Activated T-helper 1 cell treated with anti-CD3 and anti-CD28 coated beads, Interleukin-12 subunit alpha, Interleukin-12 subunit beta, Interleukin-2, Interleukin-4 antibody, amounts not matched to agents 30 ng/mL and 10 ng/mL and 1 ng/mL, durations not matched to agents 14 hours and 24 hours and 36 hours (primary cell): ENCODE results near the gene GMEB2. TPM values are rescaled to one million over a fixed set of nuclear protein-coding genes. Genes with fewer than 3 reads are reported as not detected.
"Not testable (repeated sequence)": the region's sequence is repeated elsewhere in the genome, so short reads cannot be mapped to it uniquely, and the experiment has no call there.

Experiments
- DNase-seq: peaks from one replicate; pipeline ENCODE4 v3.0.0; 2021; ENCODE audit warnings: low spot score
- H3K27ac Mint-ChIP-seq: one replicate; pipeline ENCODE4 v1.8.0; 2021; ENCODE audit warnings: mild to moderate bottlenecking, mixed read lengths
- H3K27me3 Mint-ChIP-seq: one replicate; pipeline ENCODE4 v1.8.0; 2022; ENCODE audit warnings: mild to moderate bottlenecking, moderate library complexity, mixed read lengths; ENCODE audit not compliant: insufficient read depth
- H3K36me3 Mint-ChIP-seq: one replicate; pipeline ENCODE4 v1.8.0; 2021; ENCODE audit warnings: low read depth, mixed read lengths
- H3K4me1 Mint-ChIP-seq: one replicate; pipeline ENCODE4 v1.8.0; 2021; ENCODE audit warnings: low read depth, mixed read lengths
- H3K4me3 Mint-ChIP-seq: one replicate; pipeline ENCODE4 v1.8.0; 2021; ENCODE audit warnings: mild to moderate bottlenecking, moderate library complexity, mixed read lengths
- H3K9me3 Mint-ChIP-seq: one replicate; pipeline ENCODE4 v1.8.0; 2021; ENCODE audit warnings: mixed read lengths
- intact Hi-C: fragments of 100-400 bp; cut with micrococcal nuclease; formaldehyde crosslinking; loops from one replicate; pipeline ENCODE4 v1.15.1; 2024
- total RNA-seq: library from RNA; stranded (reverse); gene quantifications from 2 replicates; pipeline ENCODE4 v1.2.3, GENCODE V29; 2022

The GMEB2 gene
- total RNA-seq: 13.4 and 13.7 TPM in 2 replicates

DNA sequence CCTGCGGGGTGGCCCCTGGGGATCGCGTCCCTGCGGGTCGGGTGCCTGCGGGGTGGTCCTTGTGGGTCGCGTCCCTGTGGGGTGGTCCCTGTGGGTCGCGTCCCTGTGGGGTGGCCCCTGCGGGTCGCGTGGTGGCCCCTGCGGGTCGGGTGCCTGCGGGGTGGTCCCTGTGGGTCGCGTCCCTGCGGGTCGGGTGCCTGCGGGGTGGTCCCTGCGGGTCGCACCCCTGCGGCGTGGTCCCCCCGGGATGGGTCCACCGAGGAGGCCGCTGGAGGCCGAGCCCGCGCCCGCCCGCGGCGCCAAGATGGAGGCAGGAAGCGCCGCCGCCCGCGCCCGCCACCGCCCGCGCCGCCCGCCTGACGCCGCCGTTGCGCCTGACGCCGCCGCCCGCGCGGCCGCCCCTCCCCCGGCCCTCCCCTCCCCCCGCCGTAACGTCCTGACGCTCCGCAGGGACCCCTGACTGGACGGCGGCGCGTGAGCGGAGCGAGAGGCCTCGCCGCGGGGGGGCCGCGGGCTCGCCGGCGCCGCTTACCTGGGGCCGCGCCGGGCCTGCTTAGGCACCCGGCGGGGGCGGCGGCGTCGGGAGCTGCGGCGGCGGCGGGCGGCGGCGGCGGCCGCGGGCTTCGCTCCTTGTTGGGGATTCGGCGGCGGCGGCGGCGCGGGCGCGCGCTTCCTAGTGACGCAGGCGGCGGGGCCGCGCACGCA, at the start of gene GMEB2:
Gene GMEB2 (minus strand): TSS at position 678 of the 705 bp plus-strand sequence. CDS start 7,704 bp downstream, outside the sequence.
- H3K27me3 Mint-ChIP-seq: no peaks in the 10 kb centered on the region
- peak within 1 kb of the TSS; percentile 100 for H3K4me3 Mint-ChIP-seq
- H3K4me1 Mint-ChIP-seq: peaks cover 23% of the 10 kb centered on the region
- H3K36me3 Mint-ChIP-seq: peaks cover 19% of the 10 kb centered on the region
- H3K9me3 Mint-ChIP-seq: no peaks in the 10 kb centered on the region
- H3K27ac Mint-ChIP-seq: peak within 1 kb of the TSS; percentile 98
- intact Hi-C loops: loop anchor here (1.0 to 5.0 kb wide), 9 partner anchors 9 to 436 kb away; partner anchors contain the start of genes PPDPF, TCEA2, TPD52L2 and UCKL1
- DNase-seq: peak; percentile 64

DNA sequence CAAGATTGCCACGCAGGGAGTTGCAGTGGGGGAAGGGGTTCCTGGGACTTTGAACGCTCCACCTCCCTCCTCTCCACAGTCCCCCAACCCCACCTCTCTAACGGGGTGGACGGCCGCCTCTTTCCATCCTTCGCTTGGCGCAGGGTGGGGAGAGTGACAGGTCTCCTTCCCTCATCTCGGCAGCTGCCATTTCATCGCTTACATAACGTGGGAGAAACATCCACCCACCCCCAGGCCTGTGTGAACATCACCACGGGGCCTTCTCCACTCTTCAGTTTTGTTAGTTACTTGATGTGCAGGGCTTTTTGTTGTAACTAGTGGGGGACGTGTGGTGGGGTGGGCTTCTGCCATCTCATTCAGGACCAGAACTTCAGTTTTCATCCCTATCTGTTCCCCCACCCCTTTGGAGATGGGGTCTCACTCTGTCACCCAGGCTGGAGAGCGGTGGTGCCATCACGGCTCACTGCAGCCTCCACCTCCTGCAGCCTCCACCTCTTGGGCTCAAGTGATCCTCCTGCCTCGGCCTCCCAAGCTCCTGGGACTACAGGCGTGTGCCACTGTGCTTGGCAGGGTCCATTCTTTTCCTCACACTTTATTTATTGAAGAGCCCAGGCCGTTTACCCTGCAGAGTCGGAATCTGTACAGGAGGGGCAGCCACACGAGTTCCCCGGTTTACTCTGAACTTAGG, 48.9 kb upstream of the GMEB2 start:
- Mint-ChIP-seq H3K4me1 (no peaks in the 10 kb centered on the region), H3K36me3 (peaks cover 15% of the 10 kb centered on the region), H3K4me3 (no peak overlapping the region), H3K9me3 (no peaks in the 10 kb centered on the region), H3K27me3 (no peaks in the 10 kb centered on the region), H3K27ac (no peak overlapping the region)
- no peak for DNase-seq
- intact Hi-C loops: no loop called here

DNA sequence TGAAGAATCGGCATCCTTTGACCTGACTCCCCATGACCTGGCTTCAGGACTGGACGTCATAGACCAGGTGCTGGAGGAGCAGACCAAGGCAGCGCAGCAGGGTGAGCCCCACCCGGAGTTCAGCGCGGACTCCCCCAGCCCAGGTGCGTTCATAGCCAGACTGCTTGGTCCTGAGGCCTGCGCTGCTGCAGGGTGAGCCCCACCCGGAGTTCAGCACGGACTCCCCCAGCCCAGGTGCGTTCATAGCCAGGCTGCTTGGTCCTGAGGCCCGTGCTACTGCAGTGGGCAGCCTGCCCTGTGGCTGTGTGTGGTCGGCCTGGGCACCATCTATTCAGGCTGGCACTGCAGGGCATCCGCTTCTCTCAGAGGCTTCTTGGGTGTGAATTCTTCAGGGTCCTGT, 47.0 kb upstream of the GMEB2 start:
- H3K4me1 Mint-ChIP-seq: no peaks in the 10 kb centered on the region
- peaks cover 20% of the 10 kb centered on the region for H3K36me3 Mint-ChIP-seq
- no peak overlapping the region for H3K27ac Mint-ChIP-seq
- intact Hi-C loops: no loop called here
- H3K4me3 Mint-ChIP-seq: no peak overlapping the region
- H3K9me3 Mint-ChIP-seq: no peaks in the 10 kb centered on the region
- DNase-seq: no peak
- no peaks in the 10 kb centered on the region for H3K27me3 Mint-ChIP-seq

DNA sequence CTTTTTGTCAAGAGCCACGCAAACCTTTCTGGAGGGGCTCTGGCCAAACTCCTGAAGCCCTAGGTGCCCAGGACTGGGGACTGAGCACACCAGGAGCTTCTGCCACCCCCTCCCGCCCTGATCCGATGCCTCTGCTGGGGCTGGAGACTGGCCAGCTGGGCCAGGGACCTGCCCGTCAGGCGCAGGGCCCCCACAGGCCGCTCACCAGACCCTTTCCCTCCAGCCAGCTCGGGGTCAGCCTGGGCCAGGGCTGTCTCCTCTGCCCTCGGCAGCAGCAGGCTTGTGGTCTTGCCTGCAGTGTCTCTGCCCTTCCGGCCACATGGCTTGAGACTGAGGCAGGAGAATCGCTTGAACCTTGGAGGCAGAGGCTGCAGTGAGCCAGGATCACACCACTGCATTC, 45.8 kb upstream of the GMEB2 start:
- intact Hi-C loops: no loop called here
- H3K36me3 Mint-ChIP-seq: peaks cover 20% of the 10 kb centered on the region
- no peak for DNase-seq
- no peaks in the 10 kb centered on the region for H3K4me1 Mint-ChIP-seq
- no peak overlapping the region for H3K4me3 Mint-ChIP-seq
- H3K27ac Mint-ChIP-seq: no peak overlapping the region
- no peaks in the 10 kb centered on the region for H3K27me3 Mint-ChIP-seq
- H3K9me3 Mint-ChIP-seq: no peaks in the 10 kb centered on the region

- not testable (repeated sequence) for H3K4me1 Mint-ChIP-seq
These were observed 44.8 kb upstream of the GMEB2 start for GRCh38 chr20:63671695-63672094.

GRCh38 chr20:63668351-63668750, 41.5 kb upstream of the GMEB2 start:
- H3K27ac Mint-ChIP-seq: no peak overlapping the region
- no peaks in the 10 kb centered on the region for H3K4me1 Mint-ChIP-seq
- peaks cover 13% of the 10 kb centered on the region for H3K36me3 Mint-ChIP-seq
- H3K4me3 Mint-ChIP-seq: no peak overlapping the region
- H3K9me3 Mint-ChIP-seq: no peaks in the 10 kb centered on the region
- DNase-seq: no peak
- H3K27me3 Mint-ChIP-seq: no peaks in the 10 kb centered on the region
- intact Hi-C loops: no loop called here

More at GRCh38 chr20:63671695-63672094, 44.8 kb upstream of the GMEB2 start:
- intact Hi-C loops, H3K27ac Mint-ChIP-seq, DNase-seq, H3K27me3 Mint-ChIP-seq, H3K9me3 Mint-ChIP-seq, H3K4me3 Mint-ChIP-seq: not testable (repeated sequence)
- H3K36me3 Mint-ChIP-seq: peaks cover 18% of the 10 kb centered on the region

- Mint-ChIP-seq H3K36me3 (peaks cover 13% of the 10 kb centered on the region), H3K9me3 (no peaks in the 10 kb centered on the region), H3K27ac (no peak overlapping the region), H3K4me1 (no peaks in the 10 kb centered on the region), H3K27me3 (no peaks in the 10 kb centered on the region), H3K4me3 (no peak overlapping the region)
- DNase-seq: no peak
- intact Hi-C loops: no loop called here
These were observed 41.0 kb upstream of the GMEB2 start for GRCh38 chr20:63667858-63668257.

GRCh38 chr20:63665708-63666107, 38.8 kb upstream of the GMEB2 start:
- no peaks in the 10 kb centered on the region for H3K9me3 Mint-ChIP-seq
- no peaks in the 10 kb centered on the region for H3K27me3 Mint-ChIP-seq
- H3K4me1 Mint-ChIP-seq: no peaks in the 10 kb centered on the region
- peaks cover 16% of the 10 kb centered on the region for H3K36me3 Mint-ChIP-seq
- DNase-seq: no peak
- no peak overlapping the region for H3K27ac Mint-ChIP-seq
- intact Hi-C loops: no loop called here
- H3K4me3 Mint-ChIP-seq: no peak overlapping the region

DNA sequence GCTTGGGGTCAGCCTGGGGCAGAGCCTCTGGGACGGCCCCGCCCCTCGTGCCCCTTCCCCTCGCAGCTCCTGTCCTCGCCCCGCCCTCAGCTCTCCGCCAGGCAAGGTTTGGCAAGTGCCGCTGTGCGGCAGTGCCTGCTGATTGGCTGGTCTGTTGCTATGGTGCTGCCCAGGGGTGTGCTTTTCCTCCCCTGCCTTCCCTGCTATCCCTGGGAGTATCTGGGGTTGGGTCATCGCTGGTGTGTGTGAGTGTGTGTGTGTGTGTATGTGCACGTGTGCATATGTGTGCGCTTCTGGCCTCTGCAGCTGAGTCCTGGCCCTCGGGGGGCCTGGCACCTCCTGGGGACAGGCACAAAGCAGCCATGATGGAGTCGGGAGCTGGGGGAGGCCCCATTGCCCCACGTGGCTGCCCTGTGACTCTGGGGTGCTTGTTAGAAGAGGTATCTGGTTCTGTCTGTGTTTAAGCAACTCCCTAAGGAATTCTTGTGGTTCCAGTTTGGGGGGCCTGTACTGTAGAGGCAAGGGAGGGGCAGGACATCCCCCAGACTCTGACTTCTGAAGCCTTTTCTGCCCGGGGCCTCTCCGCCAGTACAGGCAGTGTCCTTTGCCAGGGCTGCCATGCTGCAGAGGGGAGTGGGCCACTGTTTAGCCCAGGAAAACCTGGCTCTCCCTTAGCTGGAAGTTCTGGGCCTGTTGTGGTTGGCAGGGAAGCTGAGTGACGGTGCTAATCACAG, 38.1 kb upstream of the GMEB2 start:
- Mint-ChIP-seq H3K4me3 (no peak overlapping the region), H3K36me3 (peaks cover 12% of the 10 kb centered on the region), H3K27ac (no peak overlapping the region), H3K9me3 (no peaks in the 10 kb centered on the region), H3K4me1 (peaks cover 6% of the 10 kb centered on the region), H3K27me3 (no peaks in the 10 kb centered on the region)
- no peak for DNase-seq
- intact Hi-C loops: no loop called here

- DNase-seq: no peak
- intact Hi-C loops: no loop called here
- Mint-ChIP-seq H3K36me3 (peaks cover 14% of the 10 kb centered on the region), H3K4me1 (peaks cover 13% of the 10 kb centered on the region), H3K27ac (no peak overlapping the region), H3K27me3 (no peaks in the 10 kb centered on the region), H3K4me3 (no peak overlapping the region), H3K9me3 (no peaks in the 10 kb centered on the region)
These were observed 37.4 kb upstream of the GMEB2 start for GRCh38 chr20:63664143-63664851.

DNA sequence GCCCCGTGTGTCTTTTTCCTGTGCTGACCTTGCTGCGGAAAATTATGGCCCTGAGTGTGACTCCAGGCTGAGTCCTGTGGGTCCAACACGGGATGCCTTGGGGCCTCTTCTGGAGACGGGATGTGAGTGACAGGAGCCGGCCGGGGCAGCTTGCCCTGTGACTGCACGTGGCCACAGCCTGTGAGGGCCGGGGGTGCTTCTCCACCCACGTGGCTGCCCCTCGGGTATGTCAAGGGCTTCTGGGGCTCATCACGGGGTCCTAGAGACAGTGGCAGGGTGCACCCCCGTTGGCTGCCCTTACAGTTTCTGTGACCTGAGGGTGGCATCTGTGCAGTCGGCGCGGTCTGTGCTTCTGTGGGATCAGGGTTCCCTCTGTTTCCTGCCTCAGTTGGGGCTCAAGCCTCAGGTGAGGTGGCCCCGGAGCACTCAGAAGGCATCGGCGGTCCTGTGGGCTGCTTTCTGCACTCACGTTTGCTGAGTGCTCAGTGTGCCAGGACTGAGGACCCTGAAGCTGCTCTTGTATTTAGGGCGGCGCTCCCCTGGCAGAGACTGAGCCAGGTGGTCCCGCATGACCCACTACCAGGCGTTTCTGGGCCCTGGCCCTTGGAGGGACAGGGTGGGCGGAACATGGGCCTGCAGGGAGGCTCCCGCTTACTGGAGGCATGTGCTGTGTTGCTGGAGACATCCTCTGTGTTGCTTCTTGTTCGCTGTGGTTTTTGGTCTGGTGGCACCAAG, 36.6 kb upstream of the GMEB2 start:
- Mint-ChIP-seq H3K4me3 (no peak overlapping the region), H3K27me3 (no peaks in the 10 kb centered on the region), H3K9me3 (no peaks in the 10 kb centered on the region), H3K27ac (no peak overlapping the region), H3K4me1 (peaks cover 21% of the 10 kb centered on the region), H3K36me3 (peaks cover 12% of the 10 kb centered on the region)
- no peak for DNase-seq
- intact Hi-C loops: no loop called here

DNA sequence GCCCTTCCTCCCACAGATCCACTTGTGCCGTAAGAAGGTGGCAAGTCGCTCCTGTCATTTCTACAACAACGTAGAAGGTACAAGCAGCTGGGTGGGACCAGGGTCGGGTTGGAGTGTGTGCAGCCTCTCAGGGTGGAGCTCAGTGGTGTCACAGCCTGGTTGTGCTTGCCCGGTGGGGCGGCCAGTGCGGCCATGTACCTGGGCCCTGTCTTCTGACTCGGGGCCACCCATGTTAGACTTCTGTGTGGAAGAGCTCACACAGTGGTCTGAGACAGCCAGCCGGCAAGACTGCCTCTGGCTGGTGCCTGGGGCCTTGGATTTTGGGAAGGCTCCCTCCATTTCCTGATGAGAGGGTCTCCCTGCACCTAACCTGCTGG, 35.9 kb upstream of the GMEB2 start:
- no peaks in the 10 kb centered on the region for H3K9me3 Mint-ChIP-seq
- intact Hi-C loops: no loop called here
- no peak for DNase-seq
- no peak overlapping the region for H3K27ac Mint-ChIP-seq
- H3K36me3 Mint-ChIP-seq: peaks cover 9% of the 10 kb centered on the region
- no peak overlapping the region for H3K4me3 Mint-ChIP-seq
- H3K27me3 Mint-ChIP-seq: peaks cover 4% of the 10 kb centered on the region
- H3K4me1 Mint-ChIP-seq: peaks cover 26% of the 10 kb centered on the region
